GM13977 (cell line): ENCODE data around the gene DNLZ.
"Not testable (repeated sequence)": the region's sequence is repeated elsewhere in the genome, so short reads cannot be mapped to it uniquely, and the experiment has no call there.

Experiments
- DNase-seq: peaks from one replicate; pipeline ENCODE4 v3.0.0; 2012; ENCODE audit warnings: low spot score
- in situ Hi-C: fragments of 300-500 bp; cut with MboI; formaldehyde crosslinking; loops from one replicate; pipeline ENCODE4 v1.12.0; 2022; ENCODE audit warnings: low sequenced_read_pairs, low pct_unique_long_range_greater_than_20kb, mixed read lengths, inconsistent platforms; ENCODE audit not compliant: unreplicated experiment
- TF ChIP-seq, protein P1 (sequence below): IDR thresholded peaks from 2 replicates; pipeline ENCODE4 v1.5.1; 2012; ENCODE audit warnings: mild to moderate bottlenecking, control low read depth; ENCODE audit not compliant: insufficient read depth; ENCODE audit errors: extremely low read depth, missing control alignments

The DNLZ gene

DNA sequence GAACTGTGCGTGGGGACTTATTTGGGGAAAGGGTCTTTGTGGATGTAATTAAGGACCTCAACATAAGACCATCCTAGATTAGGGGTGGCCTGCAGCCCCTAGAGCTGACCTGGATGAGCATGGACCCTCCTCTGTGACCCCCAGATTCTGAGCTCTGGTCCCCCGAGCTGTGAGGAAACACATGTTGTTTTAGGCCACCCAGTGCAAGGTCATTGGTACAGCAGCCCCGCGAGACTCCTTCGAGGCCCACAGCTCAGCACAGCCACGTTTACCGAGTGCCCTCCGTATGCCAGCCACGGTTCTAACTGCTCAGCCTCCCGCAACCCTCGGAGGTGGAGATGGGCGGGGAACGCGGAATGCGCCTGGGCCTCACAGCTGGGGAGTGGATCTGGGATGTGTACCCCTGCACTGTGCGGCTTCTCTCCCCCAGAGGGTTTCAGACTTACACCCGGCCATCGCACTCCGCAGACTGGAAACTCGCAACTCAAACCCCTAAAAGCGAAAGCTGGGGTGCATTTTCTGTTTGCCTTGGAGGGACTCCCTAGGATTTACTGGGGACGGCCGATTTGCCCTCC lies 40.7 kb downstream of the DNLZ start:
- DNase-seq, result no peak
- TF ChIP-seq, protein P1, sequence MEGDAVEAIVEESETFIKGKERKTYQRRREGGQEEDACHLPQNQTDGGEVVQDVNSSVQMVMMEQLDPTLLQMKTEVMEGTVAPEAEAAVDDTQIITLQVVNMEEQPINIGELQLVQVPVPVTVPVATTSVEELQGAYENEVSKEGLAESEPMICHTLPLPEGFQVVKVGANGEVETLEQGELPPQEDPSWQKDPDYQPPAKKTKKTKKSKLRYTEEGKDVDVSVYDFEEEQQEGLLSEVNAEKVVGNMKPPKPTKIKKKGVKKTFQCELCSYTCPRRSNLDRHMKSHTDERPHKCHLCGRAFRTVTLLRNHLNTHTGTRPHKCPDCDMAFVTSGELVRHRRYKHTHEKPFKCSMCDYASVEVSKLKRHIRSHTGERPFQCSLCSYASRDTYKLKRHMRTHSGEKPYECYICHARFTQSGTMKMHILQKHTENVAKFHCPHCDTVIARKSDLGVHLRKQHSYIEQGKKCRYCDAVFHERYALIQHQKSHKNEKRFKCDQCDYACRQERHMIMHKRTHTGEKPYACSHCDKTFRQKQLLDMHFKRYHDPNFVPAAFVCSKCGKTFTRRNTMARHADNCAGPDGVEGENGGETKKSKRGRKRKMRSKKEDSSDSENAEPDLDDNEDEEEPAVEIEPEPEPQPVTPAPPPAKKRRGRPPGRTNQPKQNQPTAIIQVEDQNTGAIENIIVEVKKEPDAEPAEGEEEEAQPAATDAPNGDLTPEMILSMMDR, result no peak
- in situ Hi-C loops, result no loop called here

DNA sequence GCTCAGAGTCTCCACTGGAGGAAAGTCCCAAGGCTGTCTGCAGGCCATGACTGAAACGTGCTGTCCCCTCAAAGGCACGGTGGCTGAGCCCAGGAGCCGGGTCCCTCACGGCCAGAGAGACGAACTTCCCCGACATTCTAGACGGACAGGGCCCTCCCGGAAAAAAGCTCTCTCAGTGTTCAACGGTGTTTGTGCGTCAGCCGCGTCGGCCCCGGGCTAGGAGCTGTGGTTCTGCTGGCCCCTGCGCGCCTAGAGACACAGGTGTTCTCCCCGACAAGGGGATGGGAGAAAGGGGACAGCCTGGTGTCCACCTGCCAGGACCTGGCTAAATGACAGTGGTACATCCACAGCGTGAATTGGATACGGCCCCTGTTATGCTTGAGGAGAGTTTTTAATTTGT lies 42.0 kb downstream of the DNLZ start:
- in situ Hi-C loops, result no loop called here
- no peak for DNase-seq
- TF ChIP-seq, protein P1, result no peak

DNA sequence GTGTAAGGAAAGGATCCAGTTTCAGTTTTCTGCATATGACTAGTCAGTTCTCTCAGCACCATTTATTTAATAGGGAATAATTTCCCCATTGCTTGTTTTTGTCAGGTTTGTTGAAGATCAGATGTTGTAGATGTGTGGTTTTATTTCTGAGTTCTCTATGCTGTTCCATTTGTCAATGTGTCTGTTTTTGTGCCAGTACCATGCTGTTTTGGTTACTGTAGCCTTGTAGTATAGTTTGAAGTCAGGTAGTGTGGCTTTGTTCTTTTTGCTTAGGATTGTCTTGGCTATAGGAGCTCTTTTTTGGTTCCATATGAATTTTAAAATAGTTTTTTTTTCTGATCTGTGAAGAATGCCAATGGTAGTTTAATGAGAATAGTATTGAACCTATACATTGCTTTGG lies 42.6 kb downstream of the DNLZ start:
- DNase-seq, in situ Hi-C loops: not testable (repeated sequence)

DNA sequence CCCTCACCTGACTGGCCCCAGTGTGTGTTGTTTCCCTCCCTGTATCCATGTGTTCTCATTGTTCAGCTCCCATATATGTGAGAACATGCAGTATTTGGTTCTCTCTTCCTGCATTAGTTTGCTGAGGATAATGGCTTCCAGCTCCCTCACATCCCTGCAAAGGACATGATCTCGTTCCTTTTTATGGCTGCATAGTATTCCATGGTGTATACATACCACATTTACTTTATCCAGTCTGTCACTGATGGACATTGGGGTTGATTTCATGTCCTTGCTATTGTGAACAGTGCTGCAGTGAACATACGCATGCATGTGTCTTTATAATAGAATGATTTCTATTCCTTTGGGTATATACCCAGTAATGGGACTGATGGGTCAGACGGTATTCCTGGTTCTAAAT lies 43.6 kb downstream of the DNLZ start:
- in situ Hi-C loops, DNase-seq: not testable (repeated sequence)

DNA sequence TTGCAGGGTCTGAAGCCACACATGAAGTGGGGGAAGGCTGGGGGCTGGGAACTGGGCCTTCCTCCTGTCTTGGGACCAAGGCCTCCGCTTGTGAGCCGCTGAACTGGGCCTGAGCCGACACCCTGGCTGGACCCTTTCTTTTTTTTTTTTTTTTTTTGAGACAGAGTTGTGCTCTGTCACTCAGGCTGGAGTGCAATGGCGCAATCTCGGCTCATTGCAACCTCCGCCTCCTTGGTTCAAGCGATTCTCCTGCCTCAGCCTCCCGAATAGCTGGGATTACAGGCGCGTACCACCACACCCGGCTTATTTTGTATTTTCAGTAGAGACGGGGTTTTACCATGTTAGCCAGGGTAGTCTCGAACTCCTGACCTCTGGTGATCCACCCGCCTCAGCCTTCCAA lies 44.3 kb downstream of the DNLZ start:
- DNase-seq, in situ Hi-C loops: not testable (repeated sequence)

DNA sequence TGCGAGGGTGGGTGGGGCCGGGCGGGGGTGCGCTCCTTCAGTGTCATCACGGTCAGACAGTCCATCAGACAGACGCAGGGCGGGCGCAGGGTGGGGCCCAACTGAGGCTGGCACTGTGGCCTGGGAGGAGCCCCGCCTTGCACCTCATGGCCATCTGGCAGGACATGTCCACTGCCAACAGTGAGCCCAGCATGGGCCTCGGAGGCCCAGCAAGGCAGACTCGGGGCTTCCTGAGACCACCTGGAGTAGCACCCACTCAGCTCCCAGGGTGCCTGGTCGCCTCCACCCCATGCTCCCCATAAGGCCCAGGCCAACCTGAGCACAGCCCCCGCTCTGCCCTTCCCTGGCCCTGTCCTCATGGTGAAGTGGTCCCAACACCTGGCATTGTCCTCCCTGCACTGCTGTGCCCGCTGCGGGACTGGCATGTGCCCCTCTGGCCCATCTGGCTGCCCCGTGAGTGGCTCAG lies 44.7 kb downstream of the DNLZ start:
- TF ChIP-seq, protein P1, result no peak
- in situ Hi-C loops, result no loop called here

DNA sequence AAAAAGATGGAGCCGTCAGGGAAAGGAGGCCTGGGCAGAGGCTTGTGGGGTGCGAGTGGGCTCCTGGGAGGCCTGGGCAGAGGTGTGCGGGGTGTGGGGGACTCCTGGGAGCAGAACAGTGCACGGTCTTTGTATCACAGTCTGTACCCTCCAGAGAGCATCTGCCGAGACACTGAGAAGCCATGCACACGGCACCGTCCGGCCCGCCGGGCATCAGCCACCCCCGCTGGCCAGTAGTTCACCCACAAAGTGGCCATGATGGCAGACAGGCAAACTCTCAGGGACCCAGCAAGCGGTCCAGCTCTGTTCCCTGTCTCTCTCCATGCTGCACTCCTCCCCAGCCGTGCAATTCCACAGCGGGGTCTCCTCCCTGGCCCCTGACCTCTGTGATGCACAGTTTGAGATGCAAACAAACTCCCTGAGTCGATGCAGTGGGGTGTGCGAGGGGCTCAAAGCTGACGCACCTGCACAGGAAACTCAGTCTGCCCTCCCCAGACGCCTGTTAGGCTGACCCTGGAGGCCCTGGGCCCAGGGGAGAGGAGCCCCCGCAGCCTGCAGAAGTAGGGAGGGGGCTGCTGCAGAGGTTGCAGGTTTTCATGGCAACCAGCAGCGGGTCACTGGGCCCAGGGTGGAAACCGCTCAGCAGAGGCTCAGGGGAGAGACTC lies 45.3 kb downstream of the DNLZ start:
- DNase-seq, result no peak
- TF ChIP-seq, protein P1, result no peak
- in situ Hi-C loops, result no loop called here

More for the DNA sequence above, 44.7 kb downstream of the DNLZ start:
- no peak for DNase-seq

DNA sequence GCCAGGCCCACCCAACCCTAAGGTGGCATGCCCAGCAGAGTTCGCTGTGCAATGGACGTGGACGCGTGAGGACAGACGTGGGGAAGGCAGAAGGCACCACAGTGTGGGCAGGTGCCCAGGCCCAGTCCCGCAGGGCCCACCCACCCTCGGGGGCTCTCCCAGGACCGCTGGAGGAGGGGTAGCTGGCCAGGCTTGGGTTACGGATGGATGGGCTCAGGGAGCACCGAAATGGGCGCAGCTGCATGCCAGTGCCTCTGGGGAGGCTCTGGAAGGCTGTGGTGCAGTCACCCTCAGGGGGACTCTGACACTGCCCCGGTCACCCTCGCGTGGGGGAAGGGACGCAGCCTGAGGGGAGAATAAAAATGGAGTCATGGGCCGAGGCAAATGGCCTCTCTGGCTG lies 45.8 kb downstream of the DNLZ start:
- in situ Hi-C loops, result no loop called here
- TF ChIP-seq, protein P1, result no peak

More for the DNA sequence above, 45.8 kb downstream of the DNLZ start:
- no peak for DNase-seq
